ENCODE results near the gene KRTAP9-9. TPM values are rescaled to one million over a fixed set of nuclear protein-coding genes. Genes with fewer than 3 reads are reported as not detected.
A peak's percentile ranks its signal among the peaks of the same experiment; 100 is the strongest.
"Not testable (repeated sequence)": the region's sequence is repeated elsewhere in the genome, so short reads cannot be mapped to it uniquely, and the experiment has no call there.

KRTAP9-9 gene
- total RNA-seq, 1 donor from 2014 or later: not detected

GRCh38 chr17:41267711-41268110 lies 12.5 kb downstream of the KRTAP9-9 start:
- H3K4me3 ChIP-seq (ENCODE audit: low read depth, low read length): no peak overlapping the region
- no peak for TF ChIP-seq CTCF (IDR thresholded peaks at IDR 0.05; ENCODE audit: insufficient read depth, low read length, poor library complexity, severe bottlenecking)
- H3K36me3 ChIP-seq (ENCODE audit: control insufficient read depth, insufficient read depth, low read length): no peaks in the 10 kb centered on the region
- no peak for DNase-seq (ENCODE audit: low read depth)
- H3K27me3 ChIP-seq (ENCODE audit: control insufficient read depth, insufficient read depth, low read length): no peaks in the 10 kb centered on the region

GRCh38 chr17:41271323-41271722 lies 16.1 kb downstream of the KRTAP9-9 start:
- H3K36me3 ChIP-seq (ENCODE audit: control insufficient read depth, insufficient read depth, low read length); H3K27me3 ChIP-seq (ENCODE audit: control insufficient read depth, insufficient read depth, low read length); H3K4me3 ChIP-seq (ENCODE audit: low read depth, low read length); DNase-seq (ENCODE audit: low read depth): not testable (repeated sequence)

GRCh38 chr17:41271858-41272257 lies 16.7 kb downstream of the KRTAP9-9 start:
- no peaks in the 10 kb centered on the region for H3K36me3 ChIP-seq (ENCODE audit: control insufficient read depth, insufficient read depth, low read length)
- no peak for DNase-seq (ENCODE audit: low read depth)
- H3K4me3 ChIP-seq (ENCODE audit: low read depth, low read length): no peak overlapping the region
- TF ChIP-seq CTCF (IDR thresholded peaks at IDR 0.05; ENCODE audit: insufficient read depth, low read length, poor library complexity, severe bottlenecking): no peak
- H3K27me3 ChIP-seq (ENCODE audit: control insufficient read depth, insufficient read depth, low read length): no peaks in the 10 kb centered on the region

GRCh38 chr17:41275648-41276190 lies 20.5 kb downstream of the KRTAP9-9 start, which contains the start of gene KRTAP9-7:
Gene KRTAP9-7, plus strand, starts transcription at chr17:41275698. Its CDS starts 0 bp downstream, at chr17:41275698.
- not testable (repeated sequence) for DNase-seq (ENCODE audit: low read depth); H3K4me3 ChIP-seq (ENCODE audit: low read depth, low read length); H3K27me3 ChIP-seq (ENCODE audit: control insufficient read depth, insufficient read depth, low read length); H3K36me3 ChIP-seq (ENCODE audit: control insufficient read depth, insufficient read depth, low read length)

- DNase-seq (ENCODE audit: low read depth): peak; percentile 19
- H3K4me3 ChIP-seq (ENCODE audit: low read depth, low read length): no peak overlapping the region
- H3K27me3 ChIP-seq (ENCODE audit: control insufficient read depth, insufficient read depth, low read length): no peaks in the 10 kb centered on the region
- no peaks in the 10 kb centered on the region for H3K36me3 ChIP-seq (ENCODE audit: control insufficient read depth, insufficient read depth, low read length)
- no peak for TF ChIP-seq CTCF (IDR thresholded peaks at IDR 0.05; ENCODE audit: insufficient read depth, low read length, poor library complexity, severe bottlenecking)
These were observed 23.2 kb downstream of the KRTAP9-9 start for GRCh38 chr17:41278176-41278955.

GRCh38 chr17:41284043-41284442 lies 28.9 kb downstream of the KRTAP9-9 start:
- H3K36me3 ChIP-seq (ENCODE audit: control insufficient read depth, insufficient read depth, low read length): no peaks in the 10 kb centered on the region
- no peak for TF ChIP-seq CTCF (IDR thresholded peaks at IDR 0.05; ENCODE audit: insufficient read depth, low read length, poor library complexity, severe bottlenecking)
- no peak overlapping the region for H3K4me3 ChIP-seq (ENCODE audit: low read depth, low read length)
- no peak for DNase-seq (ENCODE audit: low read depth)
- H3K27me3 ChIP-seq (ENCODE audit: control insufficient read depth, insufficient read depth, low read length): no peaks in the 10 kb centered on the region

- no peaks in the 10 kb centered on the region for H3K36me3 ChIP-seq (ENCODE audit: control insufficient read depth, insufficient read depth, low read length)
- no peak overlapping the region for H3K4me3 ChIP-seq (ENCODE audit: low read depth, low read length)
- TF ChIP-seq CTCF (IDR thresholded peaks at IDR 0.05; ENCODE audit: insufficient read depth, low read length, poor library complexity, severe bottlenecking): no peak
- H3K27me3 ChIP-seq (ENCODE audit: control insufficient read depth, insufficient read depth, low read length): no peaks in the 10 kb centered on the region
- DNase-seq (ENCODE audit: low read depth): no peak
These were observed 29.4 kb downstream of the KRTAP9-9 start for GRCh38 chr17:41284546-41284945.
